DMS 273 (cell line): Measurements from ENCODE around the gene OSER1.
A peak's percentile ranks its signal among the peaks of the same experiment; 100 is the strongest.

Experiments used
- DNase-seq: peaks from one replicate; lab custom pipeline; 2025; ENCODE audit not compliant: unreplicated experiment; lab: John Stamatoyannopoulos, UW

OSER1 gene

GRCh38 chr20:44181611-44182010, 29.0 kb downstream of the OSER1 start:
- DNase-seq: no peak

- no peak for DNase-seq
Observed at GRCh38 chr20:44180814-44181213, 29.8 kb downstream of the OSER1 start.

- DNase-seq: no peak
Observed at GRCh38 chr20:44176833-44177534, 33.6 kb downstream of the OSER1 start.

- DNase-seq: no peak
Observed at GRCh38 chr20:44174996-44175765, 35.4 kb downstream of the OSER1 start.

GRCh38 chr20:44173846-44174245, 36.7 kb downstream of the OSER1 start:
- no peak for DNase-seq

- no peak for DNase-seq
Observed at GRCh38 chr20:44173116-44173515, 37.5 kb downstream of the OSER1 start.

- DNase-seq: no peak
Observed at GRCh38 chr20:44172572-44172950, 38.0 kb downstream of the OSER1 start.

GRCh38 chr20:44171775-44172571, 38.6 kb downstream of the OSER1 start:
- no peak for DNase-seq

- no peak for DNase-seq
Observed at GRCh38 chr20:44170816-44171410, 39.7 kb downstream of the OSER1 start.

GRCh38 chr20:44167736-44168135, 42.8 kb downstream of the OSER1 start:
- DNase-seq: no peak

GRCh38 chr20:44166477-44166876, 44.1 kb downstream of the OSER1 start:
- peak; percentile 14 for DNase-seq

- DNase-seq: no peak
Observed at GRCh38 chr20:44166008-44166407, 44.6 kb downstream of the OSER1 start.

- no peak for DNase-seq
Observed at GRCh38 chr20:44160133-44160532, 50.4 kb downstream of the OSER1 start.

GRCh38 chr20:44159711-44160110, 50.9 kb downstream of the OSER1 start:
- DNase-seq: no peak

- no peak for DNase-seq
Observed at GRCh38 chr20:44159125-44159524, 51.4 kb downstream of the OSER1 start.

- DNase-seq: no peak
Observed at GRCh38 chr20:44157061-44157460, 53.5 kb downstream of the OSER1 start.

- DNase-seq: no peak
Observed at GRCh38 chr20:44154521-44155001, 56.0 kb downstream of the OSER1 start.

GRCh38 chr20:44153636-44154043, 56.9 kb downstream of the OSER1 start:
- no peak for DNase-seq

GRCh38 chr20:44151621-44152416, 58.8 kb downstream of the OSER1 start:
- no peak for DNase-seq

- DNase-seq: no peak
Observed at GRCh38 chr20:44146272-44146671, 64.3 kb downstream of the OSER1 start.
